ENCODE results near the gene DLGAP1. TPM values are rescaled to one million over a fixed set of nuclear protein-coding genes. Genes with fewer than 3 reads are reported as not detected.
"Not testable (repeated sequence)": the region's sequence is repeated elsewhere in the genome, so short reads cannot be mapped to it uniquely, and the experiment has no call there.

Gene DLGAP1
- total RNA-seq, 4 donors from 2014 or later = 1.2 to 1.4 (median 1.4) TPM

DNA sequence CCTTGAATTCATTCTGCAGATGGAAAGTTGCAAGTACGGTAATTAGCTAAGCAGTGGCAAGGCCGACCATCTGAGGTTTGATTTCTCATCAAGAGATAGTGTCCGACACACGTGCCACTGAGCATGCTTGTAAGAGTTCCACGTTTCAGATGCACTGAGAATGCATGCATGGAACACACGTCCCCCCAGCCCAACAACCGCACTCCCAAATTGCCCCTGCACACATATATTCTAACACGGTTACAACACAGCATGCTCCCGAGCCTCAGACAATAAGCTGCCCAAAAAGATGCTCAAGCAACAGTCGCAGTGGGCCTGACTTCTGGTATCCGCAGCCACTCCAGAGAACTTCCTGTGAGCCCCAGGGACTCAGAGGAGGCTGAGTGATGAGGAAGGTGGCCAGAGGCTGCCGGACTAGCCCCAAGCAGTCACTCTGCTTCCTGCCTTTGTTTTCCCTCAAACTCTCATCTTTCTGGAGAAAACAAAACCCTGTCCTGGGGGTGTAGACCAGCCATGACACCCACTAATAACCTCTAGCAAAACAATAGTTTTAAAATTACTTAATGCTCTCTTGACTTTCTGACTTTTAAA is 801.2 kb downstream of the DLGAP1 start:
- H3K27me3 ChIP-seq = no peaks in the 10 kb centered on the region
- intact Hi-C loops (cut with DNase I) = no loop called here
- 93% methylated on average over 12 of the region's 12 CpGs for WGBS
- DNase-seq (ENCODE audit: extremely low spot score) = no peak
- no peaks in the 10 kb centered on the region for H3K9me3 ChIP-seq
- H3K27ac ChIP-seq (replicated peaks in 1 of 4) = no peak overlapping the region
- no peaks in the 10 kb centered on the region for H3K36me3 ChIP-seq
- no peak overlapping the region for H3K4me3 ChIP-seq
- H3K4me1 ChIP-seq = peaks cover 0 to 5% (median 4%) of the 10 kb centered on the region in 4 donors
- no peak for TF ChIP-seq EP300 (IDR thresholded peaks at IDR 0.05)
- TF ChIP-seq POLR2AphosphoS5 (IDR thresholded peaks at IDR 0.05) = no peak
- TF ChIP-seq POLR2A (IDR thresholded peaks at IDR 0.05; ENCODE audit: low read depth) = no peak
- TF ChIP-seq, protein P1, sequence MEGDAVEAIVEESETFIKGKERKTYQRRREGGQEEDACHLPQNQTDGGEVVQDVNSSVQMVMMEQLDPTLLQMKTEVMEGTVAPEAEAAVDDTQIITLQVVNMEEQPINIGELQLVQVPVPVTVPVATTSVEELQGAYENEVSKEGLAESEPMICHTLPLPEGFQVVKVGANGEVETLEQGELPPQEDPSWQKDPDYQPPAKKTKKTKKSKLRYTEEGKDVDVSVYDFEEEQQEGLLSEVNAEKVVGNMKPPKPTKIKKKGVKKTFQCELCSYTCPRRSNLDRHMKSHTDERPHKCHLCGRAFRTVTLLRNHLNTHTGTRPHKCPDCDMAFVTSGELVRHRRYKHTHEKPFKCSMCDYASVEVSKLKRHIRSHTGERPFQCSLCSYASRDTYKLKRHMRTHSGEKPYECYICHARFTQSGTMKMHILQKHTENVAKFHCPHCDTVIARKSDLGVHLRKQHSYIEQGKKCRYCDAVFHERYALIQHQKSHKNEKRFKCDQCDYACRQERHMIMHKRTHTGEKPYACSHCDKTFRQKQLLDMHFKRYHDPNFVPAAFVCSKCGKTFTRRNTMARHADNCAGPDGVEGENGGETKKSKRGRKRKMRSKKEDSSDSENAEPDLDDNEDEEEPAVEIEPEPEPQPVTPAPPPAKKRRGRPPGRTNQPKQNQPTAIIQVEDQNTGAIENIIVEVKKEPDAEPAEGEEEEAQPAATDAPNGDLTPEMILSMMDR (IDR thresholded peaks at IDR 0.05) = no peak

DNA sequence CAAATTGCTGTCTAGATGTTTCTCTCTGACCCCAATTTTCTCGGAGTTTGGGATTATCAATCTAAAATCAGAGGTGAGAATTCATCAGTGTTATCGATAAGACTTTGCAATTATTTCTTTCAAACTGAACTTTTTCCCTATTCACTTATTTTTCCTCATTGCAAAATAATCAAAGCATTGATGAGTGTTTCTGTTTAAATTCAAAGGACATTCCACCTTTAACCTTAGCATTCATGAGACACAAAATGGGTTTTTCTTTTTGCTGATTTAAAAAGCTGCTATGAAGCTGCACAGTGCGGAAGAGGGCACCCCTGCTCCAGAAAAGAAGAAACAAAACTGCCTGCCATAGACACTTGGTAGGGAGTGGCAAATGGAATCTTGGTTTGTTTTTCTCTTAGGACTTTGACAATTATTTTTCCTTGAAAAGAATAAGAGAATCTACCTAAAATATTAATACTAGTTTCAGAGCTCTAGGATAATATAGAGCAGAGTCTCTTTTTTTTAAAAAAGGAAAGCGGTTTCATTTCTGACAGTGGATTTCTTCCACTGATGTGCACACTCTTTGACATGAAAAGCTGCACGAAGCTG is 801.8 kb downstream of the DLGAP1 start:
- no peak for DNase-seq (ENCODE audit: extremely low spot score)
- no peaks in the 10 kb centered on the region for H3K36me3 ChIP-seq
- no peaks in the 10 kb centered on the region for H3K27me3 ChIP-seq
- H3K4me1 ChIP-seq = peaks cover 0 to 5% (median 4%) of the 10 kb centered on the region in 4 donors
- H3K27ac ChIP-seq (replicated peaks in 1 of 4) = no peak overlapping the region
- no peaks in the 10 kb centered on the region for H3K9me3 ChIP-seq
- 78% methylated on average over 5 of the region's 5 CpGs for WGBS
- no peak overlapping the region for H3K4me3 ChIP-seq
- intact Hi-C loops (cut with DNase I) = no loop called here
- TF ChIP-seq, protein P1 (IDR thresholded peaks at IDR 0.05) = no peak
- TF ChIP-seq POLR2A (IDR thresholded peaks at IDR 0.05; ENCODE audit: low read depth) (no peak), POLR2AphosphoS5 (IDR thresholded peaks at IDR 0.05) (no peak), EP300 (IDR thresholded peaks at IDR 0.05) (no peak)

DNA sequence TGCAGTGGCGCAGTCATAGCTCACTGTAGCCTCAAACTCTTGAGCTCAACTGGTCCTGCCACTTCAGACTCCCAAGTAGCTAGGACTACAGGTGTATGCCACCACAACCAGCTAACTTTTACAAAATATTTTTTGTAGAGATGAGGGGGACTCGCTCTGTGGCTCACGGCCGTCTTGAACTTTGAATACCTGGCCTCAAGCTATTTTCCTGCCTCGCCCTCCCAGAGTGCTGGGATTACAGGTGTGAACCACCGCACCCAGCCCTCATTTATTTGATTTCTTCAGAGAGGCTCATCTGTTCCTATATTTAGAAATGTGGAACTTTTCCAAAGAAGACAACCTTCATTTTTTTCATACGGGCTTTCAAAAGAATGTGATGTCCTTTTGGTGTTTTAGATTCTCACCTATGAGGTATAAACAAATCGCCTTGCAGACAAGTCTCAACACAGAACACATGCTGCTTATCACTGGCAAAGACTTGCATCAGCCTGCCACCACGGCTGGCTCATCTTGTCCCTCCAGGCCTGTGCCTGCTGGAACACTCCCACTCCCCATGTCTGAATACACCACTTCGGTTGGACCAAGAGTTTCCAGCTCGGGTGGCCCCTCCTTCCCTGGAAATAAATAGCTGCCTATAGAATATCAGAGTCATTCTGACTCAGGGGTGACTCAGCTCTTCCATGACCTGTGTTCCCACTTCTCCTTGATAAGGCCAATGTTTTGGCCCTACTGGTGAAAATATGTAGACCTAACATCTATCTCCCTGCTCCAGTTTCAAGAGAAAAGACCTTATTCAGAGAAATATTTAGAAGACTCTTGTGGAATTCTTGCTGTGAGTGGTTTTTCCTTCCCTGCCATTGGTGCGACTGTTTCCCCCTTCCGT is 802.5 kb downstream of the DLGAP1 start:
- intact Hi-C loops (cut with DNase I) = no loop called here
- 71% methylated on average over 13 of the region's 13 CpGs for WGBS
- Histone ChIP-seq H3K9me3 (no peaks in the 10 kb centered on the region), H3K36me3 (no peaks in the 10 kb centered on the region), H3K4me1 (peaks cover 0 to 5% (median 4%) of the 10 kb centered on the region in 4 donors), H3K4me3 (no peak overlapping the region), H3K27ac (replicated peaks in 1 of 4) (no peak overlapping the region), H3K27me3 (no peaks in the 10 kb centered on the region)
- no peak for DNase-seq (ENCODE audit: extremely low spot score)
- TF ChIP-seq POLR2AphosphoS5 (IDR thresholded peaks at IDR 0.05) = no peak
- TF ChIP-seq EP300 (IDR thresholded peaks at IDR 0.05) = no peak
- no peak for TF ChIP-seq POLR2A (IDR thresholded peaks at IDR 0.05; ENCODE audit: low read depth)
- TF ChIP-seq, protein P1 (IDR thresholded peaks at IDR 0.05) = no peak

DNA sequence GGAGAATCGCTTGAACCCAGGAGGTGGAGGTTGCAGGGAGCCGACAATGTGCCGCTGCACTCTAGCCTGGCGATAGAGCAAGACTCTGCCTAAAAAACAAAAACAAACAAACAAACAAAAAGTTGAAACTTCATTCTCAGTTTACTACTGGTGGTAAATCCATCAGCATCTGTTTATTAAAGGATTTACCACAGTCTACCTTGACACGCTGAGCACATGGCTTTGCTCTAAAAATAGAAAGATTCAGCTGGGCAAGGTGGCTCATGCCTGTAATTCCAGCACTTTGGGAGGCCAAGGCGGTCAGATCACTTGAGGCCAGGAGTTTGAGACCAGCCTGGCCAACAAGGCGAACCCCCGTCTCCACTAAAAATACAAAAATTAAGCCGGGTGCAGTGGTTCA is 803.8 kb downstream of the DLGAP1 start:
- Histone ChIP-seq H3K9me3 (no peaks in the 10 kb centered on the region), H3K4me3 (no peak overlapping the region), H3K27ac (replicated peaks in 1 of 4) (no peak overlapping the region), H3K27me3 (no peaks in the 10 kb centered on the region), H3K36me3 (no peaks in the 10 kb centered on the region), H3K4me1 (peaks cover 0 to 5% (median 4%) of the 10 kb centered on the region in 4 donors)
- TF ChIP-seq POLR2AphosphoS5 (IDR thresholded peaks at IDR 0.05) = no peak
- TF ChIP-seq EP300 (IDR thresholded peaks at IDR 0.05) = no peak
- no peak for TF ChIP-seq POLR2A (IDR thresholded peaks at IDR 0.05; ENCODE audit: low read depth)
- TF ChIP-seq, protein P1 (IDR thresholded peaks at IDR 0.05) = no peak
- DNase-seq (ENCODE audit: extremely low spot score) = no peak
- intact Hi-C loops (cut with DNase I) = no loop called here
- 83% methylated on average over 9 of the region's 9 CpGs for WGBS

DNA sequence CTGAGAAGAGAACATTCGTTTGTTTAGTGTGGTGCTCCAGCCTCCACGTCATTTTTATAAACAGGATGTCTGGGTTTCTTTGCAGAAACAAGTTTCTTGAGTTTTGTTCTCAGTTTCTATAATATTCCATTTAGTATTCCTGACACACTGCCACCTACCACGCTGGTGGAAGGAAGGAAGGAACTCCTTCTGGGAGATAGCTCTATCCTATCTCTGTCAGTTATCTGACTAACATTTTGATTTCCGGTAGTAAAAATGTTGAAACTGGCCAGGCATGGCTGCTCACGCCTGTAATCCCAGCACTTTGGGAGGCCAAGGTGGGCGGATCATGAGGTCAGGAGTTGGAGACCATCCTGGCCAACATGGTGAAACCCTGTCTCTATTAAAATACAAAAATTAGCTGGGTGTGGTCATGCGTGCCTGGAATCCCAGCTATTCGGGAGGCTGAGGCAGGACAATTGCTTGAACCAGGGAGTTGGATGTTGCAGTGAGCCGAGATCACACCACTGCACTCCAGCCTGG is 804.5 kb downstream of the DLGAP1 start:
- intact Hi-C loops (cut with DNase I); H3K4me1 ChIP-seq; H3K27me3 ChIP-seq; H3K9me3 ChIP-seq; H3K27ac ChIP-seq (replicated peaks in 1 of 4); H3K4me3 ChIP-seq; DNase-seq (ENCODE audit: extremely low spot score); H3K36me3 ChIP-seq: not testable (repeated sequence)
- 54% methylated on average over 9 of the region's 9 CpGs for WGBS
